ENCODE data around the gene CHL1.
A peak's percentile ranks its signal among the peaks of the same experiment; 100 is the strongest.

CHL1 gene

GRCh38 chr3:418239-418929 is 221.8 kb downstream of the CHL1 start:
- DNase-seq = no peak

GRCh38 chr3:420584-420983 is 224.0 kb downstream of the CHL1 start:
- no peak for DNase-seq

GRCh38 chr3:425079-425478 is 228.5 kb downstream of the CHL1 start:
- DNase-seq = no peak

- no peak for DNase-seq
These were observed 229.5 kb downstream of the CHL1 start for GRCh38 chr3:426072-426471.

GRCh38 chr3:427128-427527 is 230.6 kb downstream of the CHL1 start:
- DNase-seq = peak; percentile 89 to 94

- peak; percentile 10 to 16 for DNase-seq
These were observed 233.6 kb downstream of the CHL1 start for GRCh38 chr3:430186-430585.

GRCh38 chr3:435161-435560 is 238.6 kb downstream of the CHL1 start:
- peak in 1 of 2 experiments; percentile 4 for DNase-seq

GRCh38 chr3:436053-436452 is 239.5 kb downstream of the CHL1 start:
- DNase-seq = no peak

GRCh38 chr3:440826-441225 is 244.3 kb downstream of the CHL1 start:
- no peak for DNase-seq

GRCh38 chr3:445960-446359 is 249.4 kb downstream of the CHL1 start:
- DNase-seq = no peak

- peak; percentile 49 to 75 for DNase-seq
These were observed 251.1 kb downstream of the CHL1 start for GRCh38 chr3:447671-448070.

GRCh38 chr3:449711-450110 is 253.1 kb downstream of the CHL1 start:
- DNase-seq = no peak

- no peak for DNase-seq
These were observed 255.7 kb downstream of the CHL1 start for GRCh38 chr3:452221-452620.

GRCh38 chr3:453106-453505 is 256.5 kb downstream of the CHL1 start:
- DNase-seq = no peak

GRCh38 chr3:454986-455385 is 258.4 kb downstream of the CHL1 start:
- DNase-seq = no peak

GRCh38 chr3:458124-458523 is 261.6 kb downstream of the CHL1 start:
- DNase-seq = no peak

GRCh38 chr3:458653-459310 is 262.2 kb downstream of the CHL1 start:
- peak; percentile 29 to 47 for DNase-seq
